ENCODE measurements around the gene NOTUM. TPM values are rescaled to one million over a fixed set of nuclear protein-coding genes. Genes with fewer than 3 reads are reported as not detected.

Gene NOTUM
- total RNA-seq, 4 donors from 2014 or later: not detected

- no peak for TF ChIP-seq CTCF (IDR thresholded peaks at IDR 0.05; ENCODE audit: low read depth)
Observed at GRCh38 chr17:81955756-81956544, 5.0 kb downstream of the NOTUM start.

GRCh38 chr17:81955058-81955681 lies 5.8 kb downstream of the NOTUM start:
- no peak for TF ChIP-seq CTCF (IDR thresholded peaks at IDR 0.05; ENCODE audit: low read depth)

- TF ChIP-seq CTCF (IDR thresholded peaks at IDR 0.05; ENCODE audit: low read depth): no peak
Observed at GRCh38 chr17:81954131-81955057, 6.6 kb downstream of the NOTUM start.

GRCh38 chr17:81952792-81953228 lies 8.2 kb downstream of the NOTUM start:
- TF ChIP-seq CTCF (IDR thresholded peaks at IDR 0.05; ENCODE audit: low read depth): no peak

- TF ChIP-seq CTCF (IDR thresholded peaks at IDR 0.05; ENCODE audit: low read depth): no peak
Observed at GRCh38 chr17:81951785-81952684, 9.0 kb downstream of the NOTUM start.

- no peak for TF ChIP-seq CTCF (IDR thresholded peaks at IDR 0.05; ENCODE audit: low read depth)
Observed at GRCh38 chr17:81950501-81950900, 10.5 kb downstream of the NOTUM start.
